ENCODE measurements around the gene MORC2. TPM values are rescaled to one million over a fixed set of nuclear protein-coding genes. Genes with fewer than 3 reads are reported as not detected.

MORC2 gene
- total and polyA plus RNA-seq, 4 donors: 11.9 to 24.7 (median 20.7) TPM

DNA sequence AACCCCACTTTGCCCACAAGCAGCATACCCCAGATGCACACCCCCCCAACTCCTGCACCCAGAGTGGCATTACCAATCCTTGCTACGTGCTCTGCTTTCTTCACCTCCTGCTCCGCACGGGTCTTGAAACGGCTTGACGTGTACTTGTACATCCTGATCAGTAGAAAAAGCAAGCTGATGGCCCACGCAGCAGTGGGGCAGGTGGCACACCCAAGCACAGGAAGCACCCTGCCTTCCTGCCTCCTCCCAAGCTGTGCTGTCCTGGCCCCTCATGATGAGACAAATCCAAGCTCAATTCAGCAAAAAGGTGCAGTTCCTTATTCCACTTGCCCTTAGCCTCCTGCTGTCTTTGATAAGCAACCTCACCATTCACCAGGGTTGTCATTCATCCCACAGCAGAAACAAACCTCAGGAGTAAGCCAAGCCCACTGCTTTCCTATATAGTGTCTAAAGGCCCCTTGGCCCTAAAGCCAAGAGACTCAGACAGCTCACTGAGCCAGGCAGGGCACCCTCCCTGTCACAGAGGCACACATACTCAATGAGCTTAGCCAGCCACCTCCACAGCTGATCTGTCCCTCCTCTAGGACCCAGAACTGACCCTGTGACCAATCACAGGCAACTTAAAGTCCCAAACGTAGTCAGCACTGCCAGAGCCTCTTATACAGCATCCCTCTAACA is 27.8 kb downstream of the MORC2 start:
- DNase-seq: no peak
- Histone ChIP-seq H3K27ac (ENCODE audit: low read depth in 1 of 2, low read length in 1 of 2) (no peak overlapping the region), H3K9ac (ENCODE audit: insufficient read depth in 1 of 2, low read length in 2 of 2) (no peak overlapping the region), H3K27me3 (ENCODE audit: control insufficient read depth in 3 of 3, insufficient read depth in 3 of 3, low read length in 2 of 3) (no peaks in the 10 kb centered on the region), H3K36me3 (ENCODE audit: control insufficient read depth in 4 of 4, insufficient read depth in 4 of 4, low read length in 4 of 4) (peaks cover 64 to 74% (median 72%) of the 10 kb centered on the region in 4 donors), H3K9me3 (ENCODE audit: control insufficient read depth in 4 of 4, insufficient read depth in 3 of 4, low read length in 3 of 4) (peaks cover 0 to 2% (median 0%) of the 10 kb centered on the region in 4 donors), H3K4me1 (ENCODE audit: control insufficient read depth in 5 of 5, insufficient read depth in 5 of 5, low read length in 5 of 5) (no peaks in the 10 kb centered on the region), H3K4me3 (no peak overlapping the region)
- 62 to 73% methylated on average over 7 of the region's 7 CpGs for WGBS, 2 donors
- TF ChIP-seq, protein P1, sequence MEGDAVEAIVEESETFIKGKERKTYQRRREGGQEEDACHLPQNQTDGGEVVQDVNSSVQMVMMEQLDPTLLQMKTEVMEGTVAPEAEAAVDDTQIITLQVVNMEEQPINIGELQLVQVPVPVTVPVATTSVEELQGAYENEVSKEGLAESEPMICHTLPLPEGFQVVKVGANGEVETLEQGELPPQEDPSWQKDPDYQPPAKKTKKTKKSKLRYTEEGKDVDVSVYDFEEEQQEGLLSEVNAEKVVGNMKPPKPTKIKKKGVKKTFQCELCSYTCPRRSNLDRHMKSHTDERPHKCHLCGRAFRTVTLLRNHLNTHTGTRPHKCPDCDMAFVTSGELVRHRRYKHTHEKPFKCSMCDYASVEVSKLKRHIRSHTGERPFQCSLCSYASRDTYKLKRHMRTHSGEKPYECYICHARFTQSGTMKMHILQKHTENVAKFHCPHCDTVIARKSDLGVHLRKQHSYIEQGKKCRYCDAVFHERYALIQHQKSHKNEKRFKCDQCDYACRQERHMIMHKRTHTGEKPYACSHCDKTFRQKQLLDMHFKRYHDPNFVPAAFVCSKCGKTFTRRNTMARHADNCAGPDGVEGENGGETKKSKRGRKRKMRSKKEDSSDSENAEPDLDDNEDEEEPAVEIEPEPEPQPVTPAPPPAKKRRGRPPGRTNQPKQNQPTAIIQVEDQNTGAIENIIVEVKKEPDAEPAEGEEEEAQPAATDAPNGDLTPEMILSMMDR (IDR thresholded peaks at IDR 0.05; ENCODE audit: control extremely low read depth, extremely low read depth): no peak
- ATAC-seq (ENCODE audit: insufficient read depth, low FRiP score): no peak

DNA sequence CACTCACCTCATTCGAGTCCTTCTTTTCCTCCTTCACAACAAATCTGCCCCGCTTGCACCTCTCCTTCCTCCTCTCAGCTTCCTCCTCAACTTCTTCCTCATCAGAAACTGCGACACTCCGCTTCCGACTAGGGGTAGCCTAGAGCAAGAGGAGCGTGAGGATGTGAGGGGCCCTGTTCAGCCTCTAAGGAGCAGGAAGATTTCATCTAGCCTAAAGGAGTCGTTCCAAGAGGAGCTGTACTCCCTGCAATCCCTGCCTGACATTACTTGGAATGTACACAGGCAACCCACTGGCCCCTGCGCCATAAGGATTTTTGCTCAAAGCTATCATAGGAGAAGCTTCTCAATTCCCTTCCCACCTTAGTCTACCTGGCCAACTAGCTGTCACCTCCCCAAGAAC is 34.5 kb downstream of the MORC2 start:
- peaks cover 61 to 78% (median 68%) of the 10 kb centered on the region in 4 donors for H3K36me3 ChIP-seq (ENCODE audit: control insufficient read depth in 4 of 4, insufficient read depth in 4 of 4, low read length in 4 of 4)
- WGBS, 2 donors: 83 to 91% methylated on average over 8 of the region's 8 CpGs

DNA sequence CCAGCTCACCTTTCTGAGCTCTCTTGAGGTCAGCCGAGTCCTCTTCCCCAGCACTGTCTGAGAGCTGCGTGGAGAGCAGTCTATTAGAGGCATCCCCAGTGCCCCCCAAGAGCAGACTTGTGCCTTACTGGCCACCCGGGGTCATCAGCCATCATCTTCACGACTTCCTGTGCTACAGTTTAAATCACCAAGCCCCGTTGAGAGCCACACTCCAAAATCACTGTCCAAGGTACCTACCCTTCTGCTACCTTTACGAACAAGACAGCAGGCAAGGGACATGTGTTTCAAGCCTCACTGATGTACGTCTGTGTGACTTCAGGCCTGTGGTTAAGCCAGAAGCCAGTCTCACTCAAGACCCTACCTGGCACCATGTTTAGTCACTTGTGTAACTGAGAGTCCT is 35.1 kb downstream of the MORC2 start:
- no peak for DNase-seq
- TF ChIP-seq, protein P1 (IDR thresholded peaks at IDR 0.05; ENCODE audit: control extremely low read depth, extremely low read depth): no peak

More for the DNA sequence above, 34.5 kb downstream of the MORC2 start:
- Histone ChIP-seq H3K4me3 (no peak overlapping the region), H3K9me3 (ENCODE audit: control insufficient read depth in 4 of 4, insufficient read depth in 3 of 4, low read length in 3 of 4) (no peaks in the 10 kb centered on the region), H3K27me3 (ENCODE audit: control insufficient read depth in 3 of 3, insufficient read depth in 3 of 3, low read length in 2 of 3) (no peaks in the 10 kb centered on the region), H3K9ac (ENCODE audit: insufficient read depth in 1 of 2, low read length in 2 of 2) (no peak overlapping the region), H3K27ac (ENCODE audit: low read depth in 1 of 2, low read length in 1 of 2) (no peak overlapping the region), H3K4me1 (ENCODE audit: control insufficient read depth in 5 of 5, insufficient read depth in 5 of 5, low read length in 5 of 5) (no peaks in the 10 kb centered on the region)
- DNase-seq: no peak
- TF ChIP-seq, protein P1 (IDR thresholded peaks at IDR 0.05; ENCODE audit: control extremely low read depth, extremely low read depth): no peak
- ATAC-seq (ENCODE audit: insufficient read depth, low FRiP score): no peak

More for the DNA sequence above, 35.1 kb downstream of the MORC2 start:
- no peaks in the 10 kb centered on the region for H3K4me1 ChIP-seq (ENCODE audit: control insufficient read depth in 5 of 5, insufficient read depth in 5 of 5, low read length in 5 of 5)
- no peak overlapping the region for H3K27ac ChIP-seq (ENCODE audit: low read depth in 1 of 2, low read length in 1 of 2)
- no peaks in the 10 kb centered on the region for H3K9me3 ChIP-seq (ENCODE audit: control insufficient read depth in 4 of 4, insufficient read depth in 3 of 4, low read length in 3 of 4)
- 88 to 89% methylated on average over 7 of the region's 7 CpGs for WGBS, 2 donors
- peaks cover 60 to 80% (median 67%) of the 10 kb centered on the region in 4 donors for H3K36me3 ChIP-seq (ENCODE audit: control insufficient read depth in 4 of 4, insufficient read depth in 4 of 4, low read length in 4 of 4)
- ATAC-seq (ENCODE audit: insufficient read depth, low FRiP score): no peak
- H3K9ac ChIP-seq (ENCODE audit: insufficient read depth in 1 of 2, low read length in 2 of 2): no peak overlapping the region
- H3K4me3 ChIP-seq: no peak overlapping the region
- no peaks in the 10 kb centered on the region for H3K27me3 ChIP-seq (ENCODE audit: control insufficient read depth in 3 of 3, insufficient read depth in 3 of 3, low read length in 2 of 3)

All from lung (tissue), 12 donors.